Measurements from ENCODE around the gene PRR5.
"Not testable (repeated sequence)": the region's sequence is repeated elsewhere in the genome, so short reads cannot be mapped to it uniquely, and the experiment has no call there.

PRR5 gene, protein sequence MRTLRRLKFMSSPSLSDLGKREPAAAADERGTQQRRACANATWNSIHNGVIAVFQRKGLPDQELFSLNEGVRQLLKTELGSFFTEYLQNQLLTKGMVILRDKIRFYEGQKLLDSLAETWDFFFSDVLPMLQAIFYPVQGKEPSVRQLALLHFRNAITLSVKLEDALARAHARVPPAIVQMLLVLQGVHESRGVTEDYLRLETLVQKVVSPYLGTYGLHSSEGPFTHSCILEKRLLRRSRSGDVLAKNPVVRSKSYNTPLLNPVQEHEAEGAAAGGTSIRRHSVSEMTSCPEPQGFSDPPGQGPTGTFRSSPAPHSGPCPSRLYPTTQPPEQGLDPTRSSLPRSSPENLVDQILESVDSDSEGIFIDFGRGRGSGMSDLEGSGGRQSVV

DNA sequence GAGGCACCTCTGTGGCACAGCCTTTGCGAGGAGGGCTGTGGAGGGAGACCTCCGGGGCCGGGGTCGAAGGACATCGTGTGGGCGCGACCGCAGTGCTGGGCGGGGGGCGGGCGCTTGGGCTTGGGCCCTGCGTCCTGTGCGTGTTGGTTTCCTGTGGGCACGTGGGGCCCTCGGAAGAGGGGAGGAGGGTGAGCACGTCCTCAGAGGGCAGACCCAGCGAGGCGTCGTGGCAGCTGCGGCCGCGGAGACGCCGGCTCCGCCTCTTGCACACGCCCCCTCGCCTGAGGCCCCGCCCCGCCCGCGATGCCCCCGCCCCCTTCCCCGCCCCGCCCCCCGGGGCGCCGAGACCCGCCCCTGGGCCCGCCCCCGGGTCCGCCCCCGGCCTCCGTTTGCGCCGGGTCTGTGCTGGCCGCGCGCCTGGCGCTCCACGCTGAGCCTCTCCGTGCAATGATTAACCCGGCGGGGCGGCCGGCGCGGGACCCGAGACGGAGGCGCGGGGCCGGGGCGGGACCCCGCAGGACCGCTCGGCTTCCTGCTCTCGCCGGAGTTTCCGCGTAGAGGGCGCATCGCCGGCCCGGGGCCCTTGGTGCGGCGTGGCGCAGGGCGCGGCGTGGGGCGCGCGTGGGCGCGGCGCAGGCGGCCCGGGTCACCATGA, at the start of gene PRR5:
PRR5 (plus strand) TSS at position 381 of the 655 bp plus-strand sequence; CDS start at position 652, 271 bp downstream.
- TF ChIP-seq Cebpa-rat (IDR thresholded peaks at IDR 0.05), result no peak
- Histone ChIP-seq H3K9ac (peak within 1 kb of the TSS; percentile 73 to 92 (median 81)), H3K27ac (peak within 1 kb of the TSS in 10 of 11 experiments; percentile 44 to 89 (median 82); a peak in 20 of 22 replicates), H3K4me2 (peak within 1 kb of the TSS; percentile 89 to 100 (median 99)), H3K4me1 (peaks cover 82 to 89% (median 86%) of the 10 kb centered on the region in 10 experiments), H3K9me3 (replicated peaks in 1 of 11) (no peaks in the 10 kb centered on the region), H3K36me3 (peaks cover 0 to 52% (median 0%) of the 10 kb centered on the region in 11 experiments; a peak in 7 of 22 replicates), H4K20me1 (peaks cover 32 to 99% (median 47%) of the 10 kb centered on the region in 11 experiments; a peak in 21 of 22 replicates), H3K4me3 (peak within 1 kb of the TSS; percentile 56 to 98 (median 90)), H3K27me3 (no peaks in the 10 kb centered on the region)

DNA sequence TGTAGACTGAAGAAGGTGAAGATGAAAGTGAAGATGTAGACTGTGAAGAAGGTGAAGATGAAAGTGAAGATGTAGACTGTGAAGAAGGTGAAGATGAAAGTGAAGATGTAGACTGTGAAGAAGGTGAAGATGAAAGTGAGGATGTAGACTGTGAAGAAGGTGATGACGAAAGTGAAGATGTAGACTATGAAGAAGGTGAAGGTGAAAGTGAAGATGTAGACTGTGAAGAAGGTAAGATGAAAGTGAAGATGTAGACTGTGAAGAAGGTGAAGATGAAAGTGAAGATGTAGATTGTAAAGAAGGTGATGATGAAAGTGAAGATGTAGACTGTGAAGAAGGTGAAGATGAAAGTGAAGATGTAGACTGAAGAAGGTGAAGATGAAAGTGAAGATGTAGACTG, 49.1 kb upstream of the PRR5 start:
- not testable (repeated sequence) for H3K9ac ChIP-seq, H4K20me1 ChIP-seq, H3K36me3 ChIP-seq, H3K27me3 ChIP-seq, H3K4me2 ChIP-seq, H3K4me3 ChIP-seq, H3K27ac ChIP-seq
- Histone ChIP-seq H3K4me1 (peaks cover 4 to 41% (median 17%) of the 10 kb centered on the region in 10 experiments), H3K9me3 (replicated peaks in 1 of 11) (peaks cover 0 to 13% (median 7%) of the 10 kb centered on the region in 11 experiments; a peak in 12 of 22 replicates)

DNA sequence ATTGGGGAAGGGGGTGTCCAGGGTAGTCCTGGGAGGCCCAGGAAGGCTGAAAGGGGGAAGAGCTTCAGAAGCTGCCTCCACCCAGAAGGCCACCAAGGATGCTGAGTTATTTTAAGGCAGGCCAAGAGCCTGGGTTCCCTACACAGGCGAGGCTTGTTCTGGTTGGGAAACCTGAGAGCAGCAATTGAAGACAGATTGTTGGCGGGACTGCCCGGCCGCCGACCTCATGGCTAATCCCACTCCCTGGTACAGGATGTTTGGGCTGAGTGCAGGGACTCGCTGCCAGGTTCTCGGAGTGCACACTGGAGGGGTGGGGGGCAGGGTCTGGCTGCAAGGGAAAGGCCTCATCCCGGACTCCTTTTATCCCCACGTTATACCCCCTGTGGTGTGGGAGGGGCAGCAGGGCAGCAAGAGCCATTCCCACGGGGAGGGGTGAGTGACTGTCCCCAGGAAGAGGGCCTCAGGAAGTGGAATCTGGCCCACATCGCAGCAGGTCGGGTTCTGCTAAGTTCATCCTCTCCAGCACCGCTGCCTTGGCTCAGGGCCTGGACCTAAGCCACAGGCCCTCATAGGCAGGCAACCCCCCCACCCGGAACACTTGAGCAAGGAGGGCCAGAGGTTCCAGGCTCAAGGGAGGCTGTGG, 43.6 kb upstream of the PRR5 start:
- H3K27me3 ChIP-seq, result no peaks in the 10 kb centered on the region

DNA sequence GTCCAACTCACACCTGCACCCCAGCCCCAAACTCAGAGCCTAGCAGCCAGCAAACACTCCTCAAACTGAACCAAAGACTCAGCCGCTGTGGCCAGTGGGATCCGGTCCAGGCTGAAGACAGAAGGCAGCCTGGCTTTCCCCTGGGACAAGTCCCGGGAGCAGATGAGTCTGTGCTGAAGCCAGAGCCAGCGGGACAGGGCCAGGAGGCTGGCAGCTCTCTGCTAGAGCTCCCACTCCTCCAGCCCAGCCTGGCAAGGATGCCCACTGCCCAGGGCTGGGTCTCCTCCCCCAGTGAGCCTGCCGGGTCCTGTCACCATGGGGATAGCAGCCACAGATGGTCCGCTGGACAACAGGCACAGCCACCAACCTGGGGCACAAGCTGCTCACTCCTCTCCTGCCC, 42.9 kb upstream of the PRR5 start:
- peaks cover 49 to 64% (median 60%) of the 10 kb centered on the region in 10 experiments for H3K4me1 ChIP-seq
- peaks cover 0 to 5% (median 0%) of the 10 kb centered on the region in 11 experiments; a peak in 1 of 22 replicates for H4K20me1 ChIP-seq
- no peaks in the 10 kb centered on the region; a peak in 1 of 22 replicates for H3K36me3 ChIP-seq
- H3K27me3 ChIP-seq, result no peaks in the 10 kb centered on the region
- H3K27ac ChIP-seq, result peak overlapping the region in 8 of 11 experiments; percentile 15 to 52 (median 20); a peak in 7 of 22 replicates
- 0 out of 22 replicates have a peak, but pooled peaks cover 0 to 2% (median 0%) of the 10 kb centered on the region in 11 experiments for H3K9me3 ChIP-seq (replicated peaks in 1 of 11)
- TF ChIP-seq Cebpa-rat (IDR thresholded peaks at IDR 0.05), result no peak
- peak overlapping the region; percentile 75 to 92 (median 83) for H3K4me2 ChIP-seq
- H3K9ac ChIP-seq, result peak overlapping the region in 10 of 11 experiments; percentile 13 to 61 (median 44); a peak in 18 of 22 replicates
- peak overlapping the region in 3 of 10 experiments; percentile 1 to 15 (median 5); a peak in 1 of 20 replicates for H3K4me3 ChIP-seq

More for the DNA sequence above, 43.6 kb upstream of the PRR5 start:
- H3K27ac ChIP-seq, result peak overlapping the region in 7 of 11 experiments; percentile 8 to 52 (median 34); a peak in 9 of 22 replicates
- H3K36me3 ChIP-seq, result no peaks in the 10 kb centered on the region; a peak in 1 of 22 replicates
- H3K9me3 ChIP-seq (replicated peaks in 1 of 11), result peaks cover 0 to 9% (median 3%) of the 10 kb centered on the region in 11 experiments; a peak in 12 of 22 replicates
- H4K20me1 ChIP-seq, result peaks cover 0 to 5% (median 0%) of the 10 kb centered on the region in 11 experiments; a peak in 1 of 22 replicates
- 0 out of 20 replicates have a peak overlapping the region, but pooled peaks of 3 of the 10 experiments have one; percentile 1 to 15 (median 5) for H3K4me3 ChIP-seq
- no peak for TF ChIP-seq Cebpa-rat (IDR thresholded peaks at IDR 0.05)
- peak overlapping the region in 10 of 11 experiments; percentile 12 to 61 (median 38); a peak in 14 of 22 replicates for H3K9ac ChIP-seq
- peak overlapping the region; percentile 75 to 92 (median 83) for H3K4me2 ChIP-seq
- H3K4me1 ChIP-seq, result peaks cover 42 to 56% (median 52%) of the 10 kb centered on the region in 10 experiments

DNA sequence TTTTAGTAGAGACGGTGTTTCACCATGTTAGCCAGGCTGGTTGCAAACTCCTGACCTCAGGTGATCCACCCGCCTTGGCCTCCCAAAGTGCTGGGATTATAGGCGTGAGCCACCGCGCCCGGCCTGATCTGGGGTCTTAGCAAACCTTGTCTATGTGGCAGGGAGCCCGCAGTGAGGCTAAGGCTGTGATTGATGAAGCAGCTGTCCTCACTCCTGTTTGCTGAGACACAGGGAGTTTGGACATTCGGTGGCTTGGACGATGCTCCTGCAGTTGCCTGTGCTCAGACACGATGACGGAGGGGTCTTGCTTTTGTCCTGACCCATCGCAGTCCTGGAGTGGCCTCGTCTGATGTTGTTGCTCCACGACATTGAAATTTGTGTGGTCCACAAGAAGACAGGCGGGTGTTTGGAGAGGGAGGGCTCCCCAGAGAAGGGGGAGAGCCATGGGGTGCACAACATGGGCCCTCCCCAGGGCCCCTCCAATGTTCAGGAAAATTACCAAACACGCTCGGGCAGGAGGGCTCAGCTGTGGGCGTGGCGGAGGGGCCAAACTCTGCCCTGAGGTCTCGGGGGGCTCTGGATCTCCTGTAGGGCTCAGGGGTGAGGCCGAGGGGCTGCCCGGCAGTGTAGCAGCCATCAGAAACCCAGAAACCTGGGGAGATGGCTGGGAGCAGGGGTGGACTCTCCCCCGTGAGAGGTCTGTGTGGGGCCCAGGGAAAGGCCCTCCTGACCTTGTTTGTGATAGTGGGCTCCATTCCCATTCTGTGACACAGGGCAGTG, 41.8 kb upstream of the PRR5 start:
- Histone ChIP-seq H3K27ac (no peak overlapping the region; a peak in 1 of 22 replicates), H3K9me3 (replicated peaks in 1 of 11) (no peaks in the 10 kb centered on the region), H3K4me1 (peaks cover 60 to 75% (median 71%) of the 10 kb centered on the region in 10 experiments), H3K9ac (no peak overlapping the region), H4K20me1 (peaks cover 0 to 5% (median 0%) of the 10 kb centered on the region in 11 experiments; a peak in 1 of 22 replicates), H3K4me3 (no peak overlapping the region), H3K4me2 (peak overlapping the region in 10 of 11 experiments; percentile 26 to 88 (median 80); a peak in 12 of 22 replicates), H3K27me3 (no peaks in the 10 kb centered on the region), H3K36me3 (no peaks in the 10 kb centered on the region; a peak in 1 of 22 replicates)
- no peak for TF ChIP-seq Cebpa-rat (IDR thresholded peaks at IDR 0.05)

DNA sequence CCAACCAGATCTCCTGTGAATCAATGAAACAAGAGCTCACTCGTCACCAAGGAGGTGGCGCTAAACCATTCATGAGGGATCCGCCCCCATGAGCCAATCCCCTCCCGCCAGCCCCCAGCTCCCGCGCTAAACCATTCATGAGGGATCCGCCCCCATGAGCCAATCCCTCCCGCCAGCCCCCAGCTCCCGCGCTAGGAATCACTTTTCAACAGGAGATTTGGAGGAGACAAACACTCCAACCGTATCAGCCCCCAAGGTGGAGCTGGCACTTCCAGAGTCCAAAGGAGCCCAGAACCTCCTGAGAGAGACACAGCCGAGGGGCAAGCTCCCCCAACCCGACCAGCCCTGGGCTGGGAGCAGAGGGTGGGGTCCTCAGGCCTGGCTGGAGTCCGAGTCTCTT, 40.9 kb upstream of the PRR5 start:
- no peaks in the 10 kb centered on the region; a peak in 1 of 22 replicates for H3K36me3 ChIP-seq
- peak overlapping the region in 8 of 11 experiments; percentile 12 to 50 (median 22); a peak in 5 of 22 replicates for H3K4me2 ChIP-seq
- peaks cover 0 to 5% (median 0%) of the 10 kb centered on the region in 11 experiments; a peak in 1 of 22 replicates for H4K20me1 ChIP-seq
- H3K4me1 ChIP-seq, result peaks cover 68 to 83% (median 79%) of the 10 kb centered on the region in 10 experiments
- no peak overlapping the region for H3K27ac ChIP-seq
- TF ChIP-seq Cebpa-rat (IDR thresholded peaks at IDR 0.05), result no peak
- no peaks in the 10 kb centered on the region for H3K9me3 ChIP-seq (replicated peaks in 1 of 11)
- no peaks in the 10 kb centered on the region for H3K27me3 ChIP-seq
- no peak overlapping the region for H3K9ac ChIP-seq
- H3K4me3 ChIP-seq, result no peak overlapping the region

DNA sequence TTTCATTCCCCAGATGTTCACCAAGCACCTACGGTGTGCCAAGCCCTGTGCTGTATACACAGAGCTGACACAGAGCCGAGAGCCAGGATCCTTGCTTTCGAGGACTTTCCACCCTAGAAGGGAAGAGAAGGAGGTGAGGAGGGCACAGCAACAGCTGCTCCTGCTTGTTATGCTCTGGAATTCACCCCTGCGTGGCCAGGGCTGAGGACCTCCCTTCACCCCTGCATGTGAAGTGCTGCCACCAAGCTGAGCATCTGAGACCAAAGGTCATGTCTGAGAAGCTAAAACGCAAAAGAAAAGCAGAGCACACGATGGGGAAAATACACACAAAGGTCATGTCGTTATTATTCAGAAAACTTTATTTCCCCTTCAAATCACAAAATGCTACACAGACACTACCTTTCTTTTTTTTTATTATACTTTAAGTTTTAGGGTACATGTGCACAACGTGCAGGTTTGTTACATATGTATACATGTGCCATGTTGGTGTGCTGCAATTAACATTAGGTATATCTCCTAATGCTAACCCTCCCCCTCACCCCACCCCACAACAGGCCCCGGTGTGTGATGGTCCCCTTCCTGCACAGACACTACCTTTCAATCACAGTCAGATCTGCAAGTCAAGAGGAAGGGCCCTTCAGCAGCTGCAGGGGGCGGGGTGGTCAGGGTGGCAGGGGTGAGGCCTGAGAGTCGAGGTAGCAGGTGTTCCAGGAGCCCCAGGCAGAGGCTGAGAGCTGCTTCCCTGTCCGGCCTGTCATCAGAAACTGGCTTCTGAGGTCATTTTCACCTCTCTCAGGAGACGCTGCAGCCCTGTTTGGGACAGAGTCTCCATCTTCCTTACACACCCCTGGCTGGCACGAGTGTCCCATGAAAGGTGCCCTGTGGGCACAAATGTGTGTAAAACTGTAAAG, 40.1 kb upstream of the PRR5 start:
- Histone ChIP-seq H3K36me3 (no peaks in the 10 kb centered on the region; a peak in 1 of 22 replicates), H3K4me1 (peaks cover 77 to 91% (median 86%) of the 10 kb centered on the region in 10 experiments)

More for the DNA sequence above, 40.1 kb upstream of the PRR5 start:
- Histone ChIP-seq H4K20me1 (peaks cover 0 to 5% (median 0%) of the 10 kb centered on the region in 11 experiments; a peak in 1 of 22 replicates), H3K4me3 (no peak overlapping the region), H3K4me2 (peak overlapping the region in 9 of 11 experiments; percentile 12 to 99 (median 29); a peak in 12 of 22 replicates), H3K27ac (no peak overlapping the region), H3K27me3 (no peaks in the 10 kb centered on the region), H3K9ac (no peak overlapping the region), H3K9me3 (replicated peaks in 1 of 11) (no peaks in the 10 kb centered on the region)
- no peak for TF ChIP-seq Cebpa-rat (IDR thresholded peaks at IDR 0.05)
